ENCODE results near the gene OR5B3. TPM values are rescaled to one million over a fixed set of nuclear protein-coding genes. Genes with fewer than 3 reads are reported as not detected.
"Not testable (repeated sequence)": the region's sequence is repeated elsewhere in the genome, so short reads cannot be mapped to it uniquely, and the experiment has no call there.

The OR5B3 gene
- total and polyA plus RNA-seq, 8 donors = not detected

DNA sequence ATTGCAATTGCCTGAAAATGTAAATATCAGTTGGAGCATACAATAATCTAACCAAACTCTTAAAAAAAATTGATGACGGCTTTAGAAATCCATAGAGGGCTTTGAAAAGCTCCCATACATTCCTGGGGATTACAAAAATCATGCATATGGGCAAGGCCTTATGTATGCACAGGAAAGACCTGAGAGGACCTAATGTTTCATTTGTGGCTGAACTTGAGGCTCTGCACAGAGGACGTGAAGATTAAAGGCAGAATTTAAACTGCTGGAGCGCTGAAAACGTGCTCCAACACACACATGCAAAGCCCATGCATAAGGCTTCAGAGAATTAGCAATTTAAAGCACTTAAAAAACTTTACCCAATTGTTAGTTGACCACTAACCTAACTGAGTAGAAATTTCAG lies 31.8 kb upstream of the OR5B3 start:
- Histone ChIP-seq H3K9me3 (peaks cover 0 to 22% of the 10 kb centered on the region in 2 donors), H3K36me3 (no peaks in the 10 kb centered on the region), H3K27me3 (no peaks in the 10 kb centered on the region), H3K27ac (no peak overlapping the region), H3K4me1 (no peaks in the 10 kb centered on the region), H3K4me3 (no peak overlapping the region)
- DNase-seq = no peak
- no peak for TF ChIP-seq CTCF (IDR thresholded peaks at IDR 0.05)
- ATAC-seq = no peak
- intact Hi-C loops (cut with DNase I) = no loop called here

GRCh38 chr11:58434217-58434616 lies 27.5 kb upstream of the OR5B3 start:
- Histone ChIP-seq H3K4me3 (no peak overlapping the region), H3K27me3 (no peaks in the 10 kb centered on the region), H3K4me1 (no peaks in the 10 kb centered on the region), H3K36me3 (no peaks in the 10 kb centered on the region), H3K9me3 (peaks cover 0 to 22% of the 10 kb centered on the region in 2 donors), H3K27ac (no peak overlapping the region)
- TF ChIP-seq CTCF (IDR thresholded peaks at IDR 0.05) = no peak
- intact Hi-C loops (cut with DNase I) = no loop called here
- no peak for ATAC-seq
- DNase-seq = no peak

GRCh38 chr11:58433638-58434203 lies 27.0 kb upstream of the OR5B3 start:
- no peak for ATAC-seq
- H3K27me3 ChIP-seq = no peaks in the 10 kb centered on the region

GRCh38 chr11:58429273-58429672 lies 22.6 kb upstream of the OR5B3 start:
- Histone ChIP-seq H3K27me3 (no peaks in the 10 kb centered on the region), H3K4me3 (no peak overlapping the region), H3K9me3 (peaks cover 0 to 7% of the 10 kb centered on the region in 2 donors), H3K27ac (no peak overlapping the region), H3K4me1 (no peaks in the 10 kb centered on the region), H3K36me3 (no peaks in the 10 kb centered on the region)
- no peak for ATAC-seq
- DNase-seq = no peak
- no peak for TF ChIP-seq CTCF (IDR thresholded peaks at IDR 0.05)
- intact Hi-C loops (cut with DNase I) = no loop called here

More at GRCh38 chr11:58433638-58434203, 27.0 kb upstream of the OR5B3 start:
- Histone ChIP-seq H3K9me3 (peaks cover 0 to 22% of the 10 kb centered on the region in 2 donors), H3K36me3 (no peaks in the 10 kb centered on the region), H3K4me1 (no peaks in the 10 kb centered on the region), H3K27ac (no peak overlapping the region), H3K4me3 (no peak overlapping the region)
- no peak for DNase-seq
- TF ChIP-seq CTCF (IDR thresholded peaks at IDR 0.05) = no peak
- intact Hi-C loops (cut with DNase I) = no loop called here

DNA sequence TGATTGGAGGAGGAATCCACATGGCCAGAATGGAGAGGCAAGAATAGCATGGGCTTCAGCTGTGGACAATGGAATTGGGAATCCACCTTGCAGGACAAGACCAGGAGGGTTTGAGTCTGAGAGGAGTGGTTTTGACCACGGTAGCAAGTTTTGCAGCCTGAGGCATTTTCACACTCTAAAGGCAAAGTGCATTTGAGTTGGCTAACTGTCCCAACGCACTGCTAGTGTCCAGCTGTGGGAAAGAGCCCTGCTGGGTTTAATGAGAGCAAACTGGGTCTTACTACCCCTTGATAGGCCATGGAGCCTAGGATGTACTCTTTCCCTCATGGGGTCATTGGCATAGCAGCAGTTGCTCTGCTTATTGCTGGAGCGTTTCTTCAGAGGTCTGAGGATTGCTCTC lies 21.3 kb upstream of the OR5B3 start, which contains the start of gene OR5B2:
TSS of gene OR5B2 (minus strand) at position 101 of the 400 bp plus-strand sequence. CDS start 4,860 bp downstream, outside the sequence.
- H3K4me1 ChIP-seq = no peaks in the 10 kb centered on the region
- no peak within 1 kb of the TSS for H3K27ac ChIP-seq
- no peaks in the 10 kb centered on the region for H3K36me3 ChIP-seq
- H3K27me3 ChIP-seq = no peaks in the 10 kb centered on the region
- DNase-seq = no peak
- H3K4me3 ChIP-seq = no peak within 1 kb of the TSS
- no peak for ATAC-seq
- no peak for TF ChIP-seq CTCF (IDR thresholded peaks at IDR 0.05)
- H3K9me3 ChIP-seq = peaks cover 0 to 7% of the 10 kb centered on the region in 2 donors
- intact Hi-C loops (cut with DNase I) = no loop called here

- ATAC-seq; H3K36me3 ChIP-seq; H3K27ac ChIP-seq; H3K4me3 ChIP-seq; H3K27me3 ChIP-seq; intact Hi-C loops (cut with DNase I); DNase-seq; H3K9me3 ChIP-seq; H3K4me1 ChIP-seq: not testable (repeated sequence)
Measured at GRCh38 chr11:58399622-58400021, 7.1 kb downstream of the OR5B3 start.

Measured in left lung (tissue), 10 donors.